ENCODE measurements around the gene ACAP1.

Gene ACAP1

DNA sequence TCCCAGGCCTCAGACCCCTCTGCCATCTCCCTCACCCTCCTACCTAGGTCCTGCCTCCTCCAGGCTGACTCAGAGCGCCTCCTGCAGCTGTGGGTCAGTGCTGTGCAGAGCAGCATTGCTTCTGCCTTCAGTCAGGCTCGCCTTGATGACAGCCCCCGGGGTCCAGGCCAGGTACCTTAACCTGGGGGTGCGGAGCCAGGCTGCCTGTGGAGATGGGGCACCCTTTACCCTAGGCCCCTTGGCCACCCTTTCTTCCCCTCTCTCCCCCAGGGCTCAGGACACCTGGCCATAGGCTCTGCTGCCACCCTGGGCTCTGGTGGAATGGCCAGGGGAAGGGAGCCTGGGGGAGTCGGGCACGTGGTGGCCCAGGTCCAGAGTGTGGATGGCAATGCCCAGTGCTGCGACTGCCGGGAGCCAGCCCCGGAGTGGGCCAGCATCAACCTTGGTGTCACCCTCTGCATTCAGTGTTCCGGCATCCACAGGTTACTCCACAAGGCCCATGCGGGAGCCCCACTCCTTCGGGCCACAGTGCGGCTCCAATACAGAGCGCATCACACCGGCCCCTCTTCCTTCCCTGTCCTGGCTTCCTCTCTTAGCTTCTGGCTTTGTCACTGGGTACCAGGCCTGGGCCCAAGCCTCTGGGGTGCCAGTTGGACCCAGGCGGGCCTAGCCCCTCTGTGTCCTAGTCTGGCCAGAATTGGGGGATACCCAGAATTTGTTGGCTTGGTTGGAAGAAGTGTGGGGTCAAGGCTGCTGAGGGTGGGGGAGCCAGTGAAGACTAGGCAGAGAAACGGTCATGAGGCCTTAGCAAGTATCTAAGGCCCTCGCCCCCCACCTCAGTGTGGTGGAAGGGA lies 10.7 kb downstream of the ACAP1 start:
- Histone ChIP-seq H3K4me3 (ENCODE audit: low read depth in 1 of 2, low read length in 1 of 2) (no peak overlapping the region), H3K27ac (no peak overlapping the region), H3K4me1 (ENCODE audit: control insufficient read depth in 1 of 2, insufficient read depth in 1 of 2, low read depth in 1 of 2, low read length in 1 of 2) (peaks cover 14 to 18% of the 10 kb centered on the region in 2 experiments), H3K27me3 (no peaks in the 10 kb centered on the region), H3K36me3 (peaks cover 98% of the 10 kb centered on the region), H3K9me3 (peaks cover 5% of the 10 kb centered on the region)
- TF ChIP-seq, protein P1, sequence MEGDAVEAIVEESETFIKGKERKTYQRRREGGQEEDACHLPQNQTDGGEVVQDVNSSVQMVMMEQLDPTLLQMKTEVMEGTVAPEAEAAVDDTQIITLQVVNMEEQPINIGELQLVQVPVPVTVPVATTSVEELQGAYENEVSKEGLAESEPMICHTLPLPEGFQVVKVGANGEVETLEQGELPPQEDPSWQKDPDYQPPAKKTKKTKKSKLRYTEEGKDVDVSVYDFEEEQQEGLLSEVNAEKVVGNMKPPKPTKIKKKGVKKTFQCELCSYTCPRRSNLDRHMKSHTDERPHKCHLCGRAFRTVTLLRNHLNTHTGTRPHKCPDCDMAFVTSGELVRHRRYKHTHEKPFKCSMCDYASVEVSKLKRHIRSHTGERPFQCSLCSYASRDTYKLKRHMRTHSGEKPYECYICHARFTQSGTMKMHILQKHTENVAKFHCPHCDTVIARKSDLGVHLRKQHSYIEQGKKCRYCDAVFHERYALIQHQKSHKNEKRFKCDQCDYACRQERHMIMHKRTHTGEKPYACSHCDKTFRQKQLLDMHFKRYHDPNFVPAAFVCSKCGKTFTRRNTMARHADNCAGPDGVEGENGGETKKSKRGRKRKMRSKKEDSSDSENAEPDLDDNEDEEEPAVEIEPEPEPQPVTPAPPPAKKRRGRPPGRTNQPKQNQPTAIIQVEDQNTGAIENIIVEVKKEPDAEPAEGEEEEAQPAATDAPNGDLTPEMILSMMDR (IDR thresholded peaks at IDR 0.05): no peak

DNA sequence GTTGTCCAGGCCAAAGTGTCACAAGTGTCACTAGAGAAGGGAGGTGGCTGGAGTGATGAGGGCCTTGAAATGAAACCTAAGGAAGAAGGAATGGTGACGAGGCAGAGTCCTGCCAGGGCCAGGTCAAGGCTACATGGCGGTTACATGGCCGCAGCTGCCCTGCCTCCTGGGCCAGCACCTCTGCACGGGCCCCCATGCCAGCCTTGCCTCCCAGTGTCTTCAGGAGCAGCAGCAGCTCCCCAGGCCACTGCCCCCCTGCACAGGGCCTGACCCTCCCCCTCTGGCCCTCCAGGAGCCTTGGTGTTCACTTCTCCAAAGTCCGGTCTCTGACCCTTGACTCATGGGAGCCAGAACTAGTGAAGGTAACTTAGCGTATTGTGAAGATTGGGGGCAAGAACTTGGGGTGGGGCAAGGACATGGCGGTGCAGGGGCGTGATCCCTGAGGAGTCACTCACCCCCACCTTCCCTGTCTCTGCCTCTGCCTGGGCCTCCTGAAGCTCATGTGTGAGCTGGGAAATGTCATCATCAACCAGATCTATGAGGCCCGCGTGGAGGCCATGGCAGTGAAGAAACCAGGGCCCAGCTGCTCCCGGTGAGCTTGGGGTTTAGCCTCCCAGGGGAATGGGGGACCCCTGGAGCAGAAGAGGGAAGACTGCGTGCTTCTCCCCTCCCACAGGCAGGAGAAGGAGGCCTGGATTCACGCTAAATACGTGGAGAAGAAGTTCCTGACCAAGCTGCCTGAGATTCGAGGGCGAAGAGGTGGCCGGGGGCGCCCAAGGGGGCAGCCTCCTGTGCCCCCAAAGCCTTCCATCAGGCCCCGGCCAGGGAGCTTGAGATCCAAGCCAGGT lies 11.5 kb downstream of the ACAP1 start:
- Histone ChIP-seq H3K9me3 (peaks cover 5% of the 10 kb centered on the region), H3K4me1 (ENCODE audit: control insufficient read depth in 1 of 2, insufficient read depth in 1 of 2, low read depth in 1 of 2, low read length in 1 of 2) (peaks cover 21 to 22% of the 10 kb centered on the region in 2 experiments), H3K27ac (no peak overlapping the region), H3K36me3 (peaks cover 98% of the 10 kb centered on the region), H3K4me3 (ENCODE audit: low read depth in 1 of 2, low read length in 1 of 2) (no peak overlapping the region), H3K27me3 (no peaks in the 10 kb centered on the region)
- TF ChIP-seq, protein P1 (IDR thresholded peaks at IDR 0.05): no peak

DNA sequence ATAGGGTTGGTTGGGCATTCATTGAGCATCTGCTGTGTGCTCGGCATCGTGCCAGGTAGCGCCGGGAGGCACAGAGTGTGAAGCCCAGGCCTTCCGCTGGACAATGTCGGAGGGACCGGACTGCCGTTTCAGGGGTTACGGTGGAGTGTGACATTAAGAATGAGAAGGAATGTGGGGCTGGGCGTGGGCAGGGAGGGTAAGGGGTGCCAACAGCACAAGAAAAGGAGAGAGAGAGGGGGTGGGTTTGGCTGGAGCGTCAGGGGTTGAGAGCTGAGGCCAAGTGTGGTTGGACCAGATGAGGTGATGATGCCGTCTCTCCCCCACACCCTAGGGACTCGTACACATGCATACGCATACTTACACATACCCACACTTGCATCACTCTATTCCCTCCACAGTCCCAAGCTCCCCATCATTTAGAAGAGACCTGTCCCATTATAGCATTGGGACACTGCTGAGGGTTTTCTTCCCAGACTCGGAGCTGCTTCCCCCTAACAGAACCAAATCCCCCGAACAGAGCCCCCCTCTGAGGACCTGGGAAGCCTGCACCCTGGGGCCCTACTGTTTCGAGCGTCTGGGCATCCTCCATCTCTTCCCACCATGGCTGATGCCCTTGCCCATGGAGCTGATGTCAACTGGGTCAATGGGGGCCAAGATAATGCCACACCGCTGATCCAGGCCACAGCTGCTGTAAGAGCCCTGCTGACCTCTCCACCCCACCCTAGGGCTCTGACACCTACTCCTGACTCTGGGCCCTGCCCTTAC lies 12.3 kb downstream of the ACAP1 start:
- peaks cover 98% of the 10 kb centered on the region for H3K36me3 ChIP-seq
- TF ChIP-seq, protein P1 (IDR thresholded peaks at IDR 0.05): no peak
- H3K4me1 ChIP-seq (ENCODE audit: control insufficient read depth in 1 of 2, insufficient read depth in 1 of 2, low read depth in 1 of 2, low read length in 1 of 2): peaks cover 21 to 22% of the 10 kb centered on the region in 2 experiments
- peaks cover 5% of the 10 kb centered on the region for H3K9me3 ChIP-seq
- H3K27me3 ChIP-seq: no peaks in the 10 kb centered on the region
- H3K4me3 ChIP-seq (ENCODE audit: low read depth in 1 of 2, low read length in 1 of 2): no peak overlapping the region
- H3K27ac ChIP-seq: no peak overlapping the region

DNA sequence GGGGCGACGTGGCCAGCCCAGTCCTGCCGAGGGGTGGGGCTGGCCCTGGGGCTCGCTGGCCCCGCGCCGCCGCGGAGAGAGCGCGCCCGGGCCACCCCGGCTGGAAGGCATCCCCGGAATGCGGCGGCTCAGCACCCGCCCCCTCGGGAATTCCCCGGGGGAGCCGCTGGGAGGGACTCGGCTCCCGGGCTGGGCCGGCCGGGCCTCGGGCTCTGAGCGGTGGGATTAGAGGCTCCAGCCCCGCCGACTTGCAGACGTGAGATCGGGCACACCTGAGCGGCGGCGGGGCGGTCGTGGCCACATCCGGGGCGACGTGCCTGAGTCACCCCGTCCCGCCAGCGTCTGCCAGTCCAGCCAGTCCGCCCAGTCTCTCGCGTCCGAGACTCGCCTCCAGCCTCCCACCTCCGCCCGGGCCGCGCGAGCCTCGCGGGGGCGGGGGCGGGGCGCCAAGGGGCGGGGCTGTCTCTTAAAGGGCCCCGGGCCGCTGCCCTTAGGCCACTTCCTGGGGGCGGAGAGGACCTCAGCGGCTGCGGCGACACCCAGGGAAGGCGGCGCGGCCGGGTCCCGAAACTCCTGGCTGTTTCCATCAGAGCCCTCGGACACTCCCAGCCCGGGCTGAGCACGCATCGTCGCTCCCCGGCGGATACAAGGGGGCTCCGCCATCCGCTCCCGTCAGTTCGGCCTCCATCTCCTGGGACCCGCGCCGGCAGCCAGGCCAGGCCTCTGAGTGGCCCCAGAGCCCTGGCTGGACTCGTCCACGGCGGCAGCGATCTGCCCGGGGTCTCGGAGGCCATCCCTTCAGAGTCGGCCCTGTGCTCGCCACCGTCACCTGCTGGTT lies 15.6 kb downstream of the ACAP1 start, which contains the start of gene KCTD11:
Gene KCTD11 (plus strand): TSS at position 498 of the 838 bp plus-strand sequence.
- TF ChIP-seq, protein P1 (IDR thresholded peaks at IDR 0.05): no peak
- Histone ChIP-seq H3K4me3 (ENCODE audit: low read depth in 1 of 2, low read length in 1 of 2) (peak within 1 kb of the TSS; percentile 47 to 64), H3K4me1 (ENCODE audit: control insufficient read depth in 1 of 2, insufficient read depth in 1 of 2, low read depth in 1 of 2, low read length in 1 of 2) (peaks cover 23 to 29% of the 10 kb centered on the region in 2 experiments), H3K9me3 (no peaks in the 10 kb centered on the region), H3K36me3 (peaks cover 68% of the 10 kb centered on the region), H3K27me3 (peaks cover 7% of the 10 kb centered on the region), H3K27ac (peak within 1 kb of the TSS; percentile 62)

Data from neutrophil (primary cell).